HG02870 (cell line): ENCODE measurements around the gene CH25H.
A peak's percentile ranks its signal among the peaks of the same experiment; 100 is the strongest.
"Not testable (repeated sequence)": the region's sequence is repeated elsewhere in the genome, so short reads cannot be mapped to it uniquely, and the experiment has no call there.

Source experiments
- ATAC-seq: cut with Tn5 transposase; IDR thresholded peaks from one replicate; pipeline ENCODE4 v1.9.1; 2021; ENCODE audit warnings: mild to moderate bottlenecking, moderate library complexity; ENCODE audit not compliant: unreplicated experiment

The CH25H gene

GRCh38 chr10:89203237-89203636, 3.9 kb downstream of the CH25H start:
- no peak for ATAC-seq

- ATAC-seq = no peak
These were observed 5.1 kb downstream of the CH25H start for GRCh38 chr10:89202033-89202425.

GRCh38 chr10:89201345-89202032, 5.6 kb downstream of the CH25H start:
- ATAC-seq = no peak

- ATAC-seq = no peak
These were observed 9.6 kb downstream of the CH25H start for GRCh38 chr10:89197473-89197872.

- ATAC-seq = not testable (repeated sequence)
These were observed 15.8 kb downstream of the CH25H start for GRCh38 chr10:89191301-89191700.

GRCh38 chr10:89189211-89189734, 17.8 kb downstream of the CH25H start:
- no peak for ATAC-seq

GRCh38 chr10:89185658-89186057, 21.5 kb downstream of the CH25H start:
- ATAC-seq = no peak

GRCh38 chr10:89184638-89185037, 22.5 kb downstream of the CH25H start:
- no peak for ATAC-seq

- no peak for ATAC-seq
These were observed 23.5 kb downstream of the CH25H start for GRCh38 chr10:89183571-89183970.

GRCh38 chr10:89182894-89183293, 24.2 kb downstream of the CH25H start:
- ATAC-seq = no peak

GRCh38 chr10:89175816-89176215, 31.3 kb downstream of the CH25H start:
- no peak for ATAC-seq

GRCh38 chr10:89173075-89173474, 34.0 kb downstream of the CH25H start:
- ATAC-seq = no peak

GRCh38 chr10:89171996-89172395, 35.1 kb downstream of the CH25H start:
- ATAC-seq = no peak

- ATAC-seq = no peak
These were observed 35.7 kb downstream of the CH25H start for GRCh38 chr10:89171263-89171872.

- not testable (repeated sequence) for ATAC-seq
These were observed 38.7 kb downstream of the CH25H start for GRCh38 chr10:89168354-89168900.

GRCh38 chr10:89167915-89168314, 39.2 kb downstream of the CH25H start:
- no peak for ATAC-seq

GRCh38 chr10:89165923-89166322, 41.2 kb downstream of the CH25H start:
- no peak for ATAC-seq

GRCh38 chr10:89164920-89165319, 42.2 kb downstream of the CH25H start:
- ATAC-seq = no peak

GRCh38 chr10:89164080-89164479, 43.0 kb downstream of the CH25H start:
- no peak for ATAC-seq

GRCh38 chr10:89163265-89163995, 43.7 kb downstream of the CH25H start:
- ATAC-seq = peak; percentile 97

- ATAC-seq = no peak
These were observed 44.5 kb downstream of the CH25H start for GRCh38 chr10:89162596-89162995.

- no peak for ATAC-seq
These were observed 46.8 kb downstream of the CH25H start for GRCh38 chr10:89160339-89160738.
